Stimulated activated CD4-positive, alpha-beta T cell treated with anti-CD3 and anti-CD28 coated beads, Interleukin-4, amount 100 ng/mL, for 1 hour (primary cell): ENCODE measurements around the gene HMX1.

Experiments used
- DNase-seq: peaks from one replicate; pipeline ENCODE4 v3.0.0-alpha.2; 2020

The HMX1 gene

GRCh38 chr4:8854931-8855330 is 16.7 kb downstream of the HMX1 start:
- DNase-seq = no peak

GRCh38 chr4:8854016-8854415 is 17.6 kb downstream of the HMX1 start:
- no peak for DNase-seq

- no peak for DNase-seq
Observed at GRCh38 chr4:8853249-8853648, 18.4 kb downstream of the HMX1 start.

GRCh38 chr4:8852118-8852704 is 19.4 kb downstream of the HMX1 start:
- no peak for DNase-seq

GRCh38 chr4:8851321-8852117 is 20.1 kb downstream of the HMX1 start:
- DNase-seq = no peak

GRCh38 chr4:8850830-8851188 is 20.8 kb downstream of the HMX1 start:
- DNase-seq = no peak

GRCh38 chr4:8850074-8850829 is 21.4 kb downstream of the HMX1 start:
- DNase-seq = no peak

- DNase-seq = no peak
Observed at GRCh38 chr4:8849266-8850073, 22.2 kb downstream of the HMX1 start.

- no peak for DNase-seq
Observed at GRCh38 chr4:8848507-8849265, 23.0 kb downstream of the HMX1 start.

GRCh38 chr4:8847764-8848163 is 23.9 kb downstream of the HMX1 start:
- DNase-seq = no peak

GRCh38 chr4:8847331-8847730 is 24.3 kb downstream of the HMX1 start:
- DNase-seq = no peak

GRCh38 chr4:8846826-8847225 is 24.8 kb downstream of the HMX1 start:
- DNase-seq = no peak

- no peak for DNase-seq
Observed at GRCh38 chr4:8846046-8846720, 25.5 kb downstream of the HMX1 start.

GRCh38 chr4:8844976-8845690 is 26.5 kb downstream of the HMX1 start:
- no peak for DNase-seq

GRCh38 chr4:8843597-8843996 is 28.0 kb downstream of the HMX1 start:
- DNase-seq = no peak

GRCh38 chr4:8842614-8843013 is 29.0 kb downstream of the HMX1 start:
- no peak for DNase-seq

- no peak for DNase-seq
Observed at GRCh38 chr4:8841678-8842268, 29.9 kb downstream of the HMX1 start.

GRCh38 chr4:8840816-8841455 is 30.7 kb downstream of the HMX1 start:
- no peak for DNase-seq

GRCh38 chr4:8840006-8840793 is 31.4 kb downstream of the HMX1 start:
- DNase-seq = no peak
